Lung (tissue), 12 donors: ENCODE measurements around the gene ERP44. TPM values are rescaled to one million over a fixed set of nuclear protein-coding genes. Genes with fewer than 3 reads are reported as not detected.

Experiments
- ATAC-seq: fragments of 200-7000 bp; cut with Tn5 transposase; one replicate; pipeline ENCODE4 v1.9.1; 2020; ENCODE audit warnings: moderate number of reproducible peaks; ENCODE audit not compliant: insufficient read depth, low FRiP score
- DNase-seq, 3 donors: peaks; one replicate each; pipeline ENCODE4 v3.0.0-alpha.2; 2013 to 2017
- H3K27ac ChIP-seq, 2 donors: one replicate each; pipeline ENCODE4 v1.5.1; 2013; ENCODE audit warnings: mild to moderate bottlenecking in 2 of 2, moderate library complexity in 2 of 2, control low read depth in 1 of 2, inconsistent platforms in 1 of 2, low read depth in 1 of 2, low read length in 1 of 2
- H3K27me3 ChIP-seq, 3 donors: one replicate each; pipeline ENCODE4 v1.5.1; 2013; ENCODE audit warnings: low read length in 2 of 3; ENCODE audit not compliant: control insufficient read depth in 3 of 3, insufficient read depth in 3 of 3
- H3K36me3 ChIP-seq, 4 donors: one replicate each; pipeline ENCODE4 v1.5.1; 2013; ENCODE audit warnings: low read length in 4 of 4, mild to moderate bottlenecking in 1 of 4, moderate library complexity in 1 of 4; ENCODE audit not compliant: control insufficient read depth in 4 of 4, insufficient read depth in 4 of 4
- H3K4me1 ChIP-seq, 5 donors: one replicate each; pipeline ENCODE4 v1.5.1; 2013; ENCODE audit warnings: low read length in 5 of 5, mild to moderate bottlenecking in 2 of 5, moderate library complexity in 1 of 5; ENCODE audit not compliant: control insufficient read depth in 5 of 5, insufficient read depth in 5 of 5
- H3K4me3 ChIP-seq: one replicate; pipeline ENCODE4 v1.5.1; 2013; ENCODE audit warnings: mild to moderate bottlenecking, control low read depth, moderate library complexity
- H3K9ac ChIP-seq, 2 donors: one replicate each; pipeline ENCODE4 v1.5.1; 2013; ENCODE audit warnings: low read length in 2 of 2, control low read depth in 1 of 2; ENCODE audit not compliant: insufficient read depth in 1 of 2
- H3K9me3 ChIP-seq, 4 donors: one replicate each; pipeline ENCODE4 v1.5.1; 2013; ENCODE audit warnings: low read length in 3 of 4, mild to moderate bottlenecking in 1 of 4, moderate library complexity in 1 of 4; ENCODE audit not compliant: control insufficient read depth in 4 of 4, insufficient read depth in 3 of 4
- CTCF ChIP-seq: IDR thresholded peaks from 2 replicates; pipeline ENCODE4 v1.5.1; 2012; ENCODE audit warnings: mild to moderate bottlenecking; ENCODE audit errors: control extremely low read depth, extremely low read depth
- WGBS, 2 donors: extraction: QIAGEN DNeasy Blood & Tissue Kit; methylation state at CpG; one replicate each; pipeline ENCODE4 v1.1.7; 2013; 5-methylcytosine and 5-hydroxymethylcytosine counted together
- polyA plus RNA-seq, 2 donors: library from polyadenylated mRNA; stranded (reverse); fragments of 200-250 nt; gene quantifications; one replicate each; pipeline ENCODE4 v1.2.1, GENCODE V29; 2013
- total RNA-seq, 2 donors: library from RNA; depleted of rRNA in 1 of 2; stranded (reverse); fragments of >200 nt in 1 of 2; gene quantifications; one replicate each; pipeline ENCODE4 v1.2.1, GENCODE V29; 2014 to 2021
- donor health status: control.
- donor health status: control.
- donor health status: Bipolar disorder and iron deficiency.
- donor health status: healthy.
- donor health status: DM: yes; HTN: yes; CAD: no.

ERP44 gene
- total and polyA plus RNA-seq, 4 donors: 22.6 to 27.6 (median 27.0) TPM

GRCh38 chr9:100117316-100117715 lies 18.5 kb upstream of the ERP44 start:
- ATAC-seq (no peak), DNase-seq (no peak)
- WGBS, 2 donors: 97 to 98% methylated on average over 25 of the region's 25 CpGs

GRCh38 chr9:100112677-100113336 lies 14.0 kb upstream of the ERP44 start:
- Histone ChIP-seq H3K36me3 (peaks cover 0 to 13% (median 4%) of the 10 kb centered on the region in 4 donors), H3K9me3 (no peaks in the 10 kb centered on the region), H3K4me1 (peaks cover 0 to 16% (median 2%) of the 10 kb centered on the region in 5 donors), H3K9ac (no peak overlapping the region), H3K4me3 (no peak overlapping the region), H3K27me3 (no peaks in the 10 kb centered on the region), H3K27ac (no peak overlapping the region)
- ATAC-seq (no peak), DNase-seq (no peak)
- no peak for TF ChIP-seq CTCF
- WGBS, 2 donors: 94 to 96% methylated on average over 2 of the region's 2 CpGs

More at GRCh38 chr9:100117316-100117715, 18.5 kb upstream of the ERP44 start:
- Histone ChIP-seq H3K4me1 (no peaks in the 10 kb centered on the region), H3K36me3 (peaks cover 0 to 14% (median 5%) of the 10 kb centered on the region in 4 donors), H3K27ac (no peak overlapping the region), H3K9ac (no peak overlapping the region), H3K27me3 (no peaks in the 10 kb centered on the region), H3K4me3 (no peak overlapping the region), H3K9me3 (peaks cover 0 to 2% (median 0%) of the 10 kb centered on the region in 4 donors)
- TF ChIP-seq CTCF: no peak

- peaks cover 0 to 24% (median 7%) of the 10 kb centered on the region in 4 donors for H3K36me3 ChIP-seq
- peak; percentile 41 for ATAC-seq
- no peak overlapping the region for H3K9ac ChIP-seq
- H3K27me3 ChIP-seq: no peaks in the 10 kb centered on the region
- H3K4me3 ChIP-seq: no peak overlapping the region
- H3K9me3 ChIP-seq: no peaks in the 10 kb centered on the region
- H3K27ac ChIP-seq: peak overlapping the region in 1 of 2 donors; percentile 54
- DNase-seq: peak; percentile 94 to 98 (median 98)
- no peak for TF ChIP-seq CTCF
- peaks cover 0 to 16% (median 2%) of the 10 kb centered on the region in 5 donors for H3K4me1 ChIP-seq
- WGBS, 2 donors: 36 to 57% methylated on average over 4 of the region's 4 CpGs
Measured at GRCh38 chr9:100111235-100111634, 12.4 kb upstream of the ERP44 start.
